Thymus (tissue), 11 donors: ENCODE measurements around the gene FAM227B. TPM values are rescaled to one million over a fixed set of nuclear protein-coding genes. Genes with fewer than 3 reads are reported as not detected.
"Not testable (repeated sequence)": the region's sequence is repeated elsewhere in the genome, so short reads cannot be mapped to it uniquely, and the experiment has no call there.

Experiments
- DNase-seq, 9 donors: peaks; one replicate each; pipeline ENCODE4 v3.0.0-alpha.2; 2013; ENCODE audit warnings: low spot score in 9 of 9, low read depth in 6 of 9, missing footprints in 1 of 9
- H3K27ac ChIP-seq, 2 donors: one replicate each; pipeline ENCODE4 v1.5.1; 2013; ENCODE audit warnings: control low read depth in 1 of 2, low read depth in 1 of 2, low read length in 1 of 2, mild to moderate bottlenecking in 1 of 2, moderate library complexity in 1 of 2
- H3K27me3 ChIP-seq, 2 donors: one replicate each; pipeline ENCODE4 v1.5.1; 2013; ENCODE audit warnings: low read length in 1 of 2; ENCODE audit not compliant: control insufficient read depth in 2 of 2, insufficient read depth in 1 of 2
- H3K36me3 ChIP-seq, 2 donors: one replicate each; pipeline ENCODE4 v1.5.1; 2013; ENCODE audit warnings: low read length in 1 of 2, mild to moderate bottlenecking in 1 of 2, moderate library complexity in 1 of 2; ENCODE audit not compliant: control insufficient read depth in 2 of 2, insufficient read depth in 2 of 2
- H3K4me1 ChIP-seq, 2 donors: one replicate each; pipeline ENCODE4 v1.5.1; 2013; ENCODE audit warnings: low read length in 2 of 2; ENCODE audit not compliant: control insufficient read depth in 2 of 2, insufficient read depth in 2 of 2
- H3K4me3 ChIP-seq, 2 donors: one replicate each; pipeline ENCODE4 v1.5.1; 2013; ENCODE audit warnings: low read length in 2 of 2, control low read depth in 1 of 2, mild to moderate bottlenecking in 1 of 2
- H3K9me3 ChIP-seq, 2 donors: one replicate each; pipeline ENCODE4 v1.5.1; 2013; ENCODE audit warnings: low read length in 1 of 2, mild to moderate bottlenecking in 1 of 2; ENCODE audit not compliant: control insufficient read depth in 2 of 2, insufficient read depth in 1 of 2
- WGBS: extraction: QIAGEN DNeasy Blood & Tissue Kit; methylation state at CpG from one replicate; pipeline ENCODE4 v1.1.7; 2013; 5-methylcytosine and 5-hydroxymethylcytosine counted together
- polyA plus RNA-seq: library from polyadenylated mRNA; stranded (reverse); fragments of 200-250 nt; gene quantifications from one replicate; pipeline ENCODE4 v1.2.3, GENCODE V29; 2013
- total RNA-seq: library from RNA; stranded (reverse); fragments of 120-200 nt; gene quantifications from one replicate; pipeline ENCODE4 v1.2.4, GENCODE V29; 2013
- donor health status: healthy.

FAM227B gene
- total and polyA plus RNA-seq, 2 donors = 11.7 to 13.4 TPM

- not testable (repeated sequence) for H3K36me3 ChIP-seq, H3K4me3 ChIP-seq, H3K27ac ChIP-seq, H3K9me3 ChIP-seq, DNase-seq, H3K4me1 ChIP-seq, H3K27me3 ChIP-seq
- 90% methylated on average over 12 of the region's 12 CpGs for WGBS
Measured at GRCh38 chr15:49592829-49593316, 27.7 kb downstream of the FAM227B start.

- no peak for DNase-seq
- no peaks in the 10 kb centered on the region for H3K27me3 ChIP-seq
- no peak overlapping the region for H3K4me3 ChIP-seq
- H3K4me1 ChIP-seq = no peaks in the 10 kb centered on the region
- H3K27ac ChIP-seq = no peak overlapping the region
- no peaks in the 10 kb centered on the region for H3K9me3 ChIP-seq
- no peaks in the 10 kb centered on the region for H3K36me3 ChIP-seq
Measured at GRCh38 chr15:49589030-49589429, 31.6 kb downstream of the FAM227B start.

GRCh38 chr15:49573421-49573820 lies 47.2 kb downstream of the FAM227B start:
- H3K9me3 ChIP-seq = no peaks in the 10 kb centered on the region
- H3K4me3 ChIP-seq = no peak overlapping the region
- H3K27ac ChIP-seq = no peak overlapping the region
- 98% methylated on average over 1 of the region's 1 CpG for WGBS
- no peak for DNase-seq
- no peaks in the 10 kb centered on the region for H3K36me3 ChIP-seq
- no peaks in the 10 kb centered on the region for H3K27me3 ChIP-seq
- no peaks in the 10 kb centered on the region for H3K4me1 ChIP-seq

- DNase-seq = no peak
- H3K27ac ChIP-seq = no peak overlapping the region
- H3K4me3 ChIP-seq = no peak overlapping the region
- no peaks in the 10 kb centered on the region for H3K36me3 ChIP-seq
- H3K4me1 ChIP-seq = no peaks in the 10 kb centered on the region
- H3K27me3 ChIP-seq = no peaks in the 10 kb centered on the region
- 97% methylated on average over 1 of the region's 1 CpG for WGBS
- no peaks in the 10 kb centered on the region for H3K9me3 ChIP-seq
Measured at GRCh38 chr15:49570672-49571071, 49.9 kb downstream of the FAM227B start.

- no peaks in the 10 kb centered on the region for H3K4me1 ChIP-seq
- H3K9me3 ChIP-seq = no peaks in the 10 kb centered on the region
- 3% methylated on average over 1 of the region's 1 CpG for WGBS
- no peaks in the 10 kb centered on the region for H3K27me3 ChIP-seq
- no peak overlapping the region for H3K27ac ChIP-seq
- no peak overlapping the region for H3K4me3 ChIP-seq
- no peaks in the 10 kb centered on the region for H3K36me3 ChIP-seq
- DNase-seq = peak in 1 of 9 donors; percentile 5
Measured at GRCh38 chr15:49570174-49570573, 50.4 kb downstream of the FAM227B start.

- no peaks in the 10 kb centered on the region for H3K27me3 ChIP-seq
- no peak for DNase-seq
- H3K4me1 ChIP-seq = no peaks in the 10 kb centered on the region
- no peak overlapping the region for H3K27ac ChIP-seq
- no peaks in the 10 kb centered on the region for H3K36me3 ChIP-seq
- peaks cover 4 to 16% of the 10 kb centered on the region in 2 donors for H3K9me3 ChIP-seq
- H3K4me3 ChIP-seq = no peak overlapping the region
Measured at GRCh38 chr15:49560045-49560444, 60.6 kb downstream of the FAM227B start.

- no peaks in the 10 kb centered on the region for H3K27me3 ChIP-seq
- WGBS = 96% methylated on average over 2 of the region's 2 CpGs
- H3K9me3 ChIP-seq = peaks cover 4 to 16% of the 10 kb centered on the region in 2 donors
- no peak overlapping the region for H3K27ac ChIP-seq
- H3K4me1 ChIP-seq = no peaks in the 10 kb centered on the region
- DNase-seq = no peak
- no peak overlapping the region for H3K4me3 ChIP-seq
- no peaks in the 10 kb centered on the region for H3K36me3 ChIP-seq
Measured at GRCh38 chr15:49558929-49559328, 61.7 kb downstream of the FAM227B start.

- Histone ChIP-seq H3K4me3 (no peak overlapping the region), H3K9me3 (peaks cover 4 to 16% of the 10 kb centered on the region in 2 donors), H3K36me3 (no peaks in the 10 kb centered on the region), H3K4me1 (no peaks in the 10 kb centered on the region), H3K27me3 (no peaks in the 10 kb centered on the region), H3K27ac (no peak overlapping the region)
- 81% methylated on average over 3 of the region's 3 CpGs for WGBS
- no peak for DNase-seq
Measured at GRCh38 chr15:49556437-49556836, 64.2 kb downstream of the FAM227B start.

GRCh38 chr15:49550342-49550741 lies 70.3 kb downstream of the FAM227B start:
- not testable (repeated sequence) for H3K27me3 ChIP-seq, H3K36me3 ChIP-seq, DNase-seq, H3K9me3 ChIP-seq, H3K4me1 ChIP-seq, H3K4me3 ChIP-seq, H3K27ac ChIP-seq
- 91% methylated on average over 30 of the region's 30 CpGs for WGBS

- H3K27ac ChIP-seq = no peak overlapping the region
- H3K9me3 ChIP-seq = no peaks in the 10 kb centered on the region
Measured at GRCh38 chr15:49538520-49538919, 82.1 kb downstream of the FAM227B start.

More at GRCh38 chr15:49538520-49538919, 82.1 kb downstream of the FAM227B start:
- Histone ChIP-seq H3K27me3 (no peaks in the 10 kb centered on the region), H3K36me3 (no peaks in the 10 kb centered on the region), H3K4me3 (no peak overlapping the region), H3K4me1 (no peaks in the 10 kb centered on the region)
- DNase-seq = no peak
